HG03342 (cell line): ENCODE data around the gene CARTPT.

Experiments used
- ATAC-seq: cut with Tn5 transposase; IDR thresholded peaks from one replicate; pipeline ENCODE4 v1.9.1; 2021; ENCODE audit warnings: mild to moderate bottlenecking, moderate library complexity; ENCODE audit not compliant: unreplicated experiment

CARTPT gene

GRCh38 chr5:71719063-71719964 is at the start of gene CARTPT:
Gene CARTPT (plus strand): TSS chr5:71719275. CDS start chr5:71719294, 19 bp downstream.
- no peak for ATAC-seq

GRCh38 chr5:71677977-71678376 is 41.1 kb upstream of the CARTPT start:
- ATAC-seq: no peak

- no peak for ATAC-seq
These were observed 39.4 kb upstream of the CARTPT start for GRCh38 chr5:71679714-71680113.

GRCh38 chr5:71680510-71680909 is 38.6 kb upstream of the CARTPT start:
- no peak for ATAC-seq

GRCh38 chr5:71681296-71681695 is 37.8 kb upstream of the CARTPT start:
- no peak for ATAC-seq

- ATAC-seq: no peak
These were observed 34.8 kb upstream of the CARTPT start for GRCh38 chr5:71684309-71684708.

GRCh38 chr5:71693828-71694427 is 25.1 kb upstream of the CARTPT start:
- no peak for ATAC-seq

GRCh38 chr5:71695071-71695470 is 24.0 kb upstream of the CARTPT start:
- ATAC-seq: no peak

- no peak for ATAC-seq
These were observed 23.5 kb upstream of the CARTPT start for GRCh38 chr5:71695595-71695994.

GRCh38 chr5:71697967-71698366 is 21.1 kb upstream of the CARTPT start:
- no peak for ATAC-seq

GRCh38 chr5:71699233-71699632 is 19.8 kb upstream of the CARTPT start:
- no peak for ATAC-seq

GRCh38 chr5:71699751-71700150 is 19.3 kb upstream of the CARTPT start:
- ATAC-seq: no peak

- ATAC-seq: no peak
These were observed 18.3 kb upstream of the CARTPT start for GRCh38 chr5:71700803-71701202.

GRCh38 chr5:71701407-71701806 is 17.7 kb upstream of the CARTPT start:
- no peak for ATAC-seq

GRCh38 chr5:71703941-71704340 is 15.1 kb upstream of the CARTPT start:
- no peak for ATAC-seq

GRCh38 chr5:71705421-71705820 is 13.7 kb upstream of the CARTPT start:
- no peak for ATAC-seq

GRCh38 chr5:71706906-71707305 is 12.2 kb upstream of the CARTPT start:
- ATAC-seq: no peak

- ATAC-seq: no peak
These were observed 7.5 kb upstream of the CARTPT start for GRCh38 chr5:71711610-71712009.

- no peak for ATAC-seq
These were observed 4.2 kb upstream of the CARTPT start for GRCh38 chr5:71714911-71715310.

- ATAC-seq: no peak
These were observed 8.9 kb downstream of the CARTPT start for GRCh38 chr5:71727978-71728377.

- ATAC-seq: no peak
These were observed 11.9 kb downstream of the CARTPT start for GRCh38 chr5:71731015-71731414.

GRCh38 chr5:71732011-71732410 is 12.9 kb downstream of the CARTPT start:
- no peak for ATAC-seq
